ENCODE results near the gene INTS7. TPM values are rescaled to one million over a fixed set of nuclear protein-coding genes. Genes with fewer than 3 reads are reported as not detected.

The INTS7 gene
- total and polyA plus RNA-seq, 2 donors from 2014 or later: 5.1 to 9.8 TPM

DNA sequence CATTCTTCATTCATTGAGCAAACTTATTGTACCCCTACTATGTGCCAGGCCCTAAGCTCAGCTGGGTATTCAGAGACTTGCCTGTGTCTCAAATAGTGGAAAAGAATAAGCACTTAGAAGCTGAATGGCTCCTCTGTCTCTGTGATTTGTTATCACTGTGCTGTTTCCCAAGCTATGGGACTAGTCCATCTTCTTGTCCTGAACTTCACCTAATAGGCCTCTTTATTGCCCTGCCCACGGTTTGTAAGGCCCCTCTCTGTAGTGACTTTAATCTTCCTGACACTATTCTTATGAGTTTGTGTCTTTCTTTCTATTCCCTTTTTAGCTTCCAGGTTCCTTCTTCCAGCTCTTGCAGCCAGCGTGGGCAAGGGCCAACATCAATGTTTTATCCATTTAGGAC, 119.4 kb downstream of the INTS7 start:
- Histone ChIP-seq H3K27ac (ENCODE audit: low read depth in 2 of 2, low read length in 2 of 2) (no peak overlapping the region), H3K4me3 (ENCODE audit: low read length in 3 of 3) (no peak overlapping the region), H3K27me3 (ENCODE audit: control insufficient read depth, insufficient read depth, low read length) (no peaks in the 10 kb centered on the region), H3K9me3 (ENCODE audit: control insufficient read depth in 2 of 3, insufficient read depth in 1 of 3, low read length in 3 of 3) (no peaks in the 10 kb centered on the region), H3K36me3 (ENCODE audit: control insufficient read depth in 2 of 3, insufficient read depth in 3 of 3, low read length in 3 of 3) (no peaks in the 10 kb centered on the region), H3K4me1 (ENCODE audit: control insufficient read depth in 2 of 3, insufficient read depth in 2 of 3, low read depth in 1 of 3, low read length in 3 of 3) (peaks cover 0 to 7% (median 4%) of the 10 kb centered on the region in 3 donors), H3K9ac (ENCODE audit: low read length in 3 of 3) (no peak overlapping the region)
- intact Hi-C loops (cut with DNase I): no loop called here
- FAIRE-seq (no peak), DNase-seq (no peak)
- TF ChIP-seq, protein P1, sequence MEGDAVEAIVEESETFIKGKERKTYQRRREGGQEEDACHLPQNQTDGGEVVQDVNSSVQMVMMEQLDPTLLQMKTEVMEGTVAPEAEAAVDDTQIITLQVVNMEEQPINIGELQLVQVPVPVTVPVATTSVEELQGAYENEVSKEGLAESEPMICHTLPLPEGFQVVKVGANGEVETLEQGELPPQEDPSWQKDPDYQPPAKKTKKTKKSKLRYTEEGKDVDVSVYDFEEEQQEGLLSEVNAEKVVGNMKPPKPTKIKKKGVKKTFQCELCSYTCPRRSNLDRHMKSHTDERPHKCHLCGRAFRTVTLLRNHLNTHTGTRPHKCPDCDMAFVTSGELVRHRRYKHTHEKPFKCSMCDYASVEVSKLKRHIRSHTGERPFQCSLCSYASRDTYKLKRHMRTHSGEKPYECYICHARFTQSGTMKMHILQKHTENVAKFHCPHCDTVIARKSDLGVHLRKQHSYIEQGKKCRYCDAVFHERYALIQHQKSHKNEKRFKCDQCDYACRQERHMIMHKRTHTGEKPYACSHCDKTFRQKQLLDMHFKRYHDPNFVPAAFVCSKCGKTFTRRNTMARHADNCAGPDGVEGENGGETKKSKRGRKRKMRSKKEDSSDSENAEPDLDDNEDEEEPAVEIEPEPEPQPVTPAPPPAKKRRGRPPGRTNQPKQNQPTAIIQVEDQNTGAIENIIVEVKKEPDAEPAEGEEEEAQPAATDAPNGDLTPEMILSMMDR (IDR thresholded peaks at IDR 0.05; ENCODE audit: borderline replicate concordance, extremely low read depth, insufficient read depth): no peak

DNA sequence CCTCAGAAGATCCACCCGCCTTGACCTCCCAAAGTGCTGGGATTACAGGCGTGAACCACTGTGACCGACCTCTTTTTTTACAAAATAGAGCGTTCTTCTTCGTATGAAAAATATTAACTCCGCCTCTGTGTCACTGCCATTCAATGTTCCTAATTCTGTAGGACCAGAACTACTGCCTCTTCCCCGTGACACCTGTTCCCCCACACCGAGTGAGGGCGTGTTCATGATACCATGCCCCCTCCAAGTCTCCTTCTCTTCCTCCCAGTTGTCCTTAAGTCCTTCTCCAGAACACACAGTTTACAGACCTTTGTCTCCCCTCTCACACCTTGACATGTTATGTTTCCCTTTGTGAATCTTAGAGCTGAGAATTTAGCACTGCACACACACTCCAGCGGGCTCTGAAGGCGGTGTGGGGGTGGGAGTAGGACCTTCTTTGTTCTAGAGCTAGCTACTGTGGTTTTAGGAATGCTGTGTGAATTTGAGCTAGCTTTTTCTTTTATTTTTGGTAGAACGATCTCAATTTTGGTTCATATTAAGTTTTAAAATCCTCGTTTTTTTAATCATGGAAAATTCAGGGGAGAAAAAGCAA, 122.4 kb downstream of the INTS7 start:
- DNase-seq (no peak), FAIRE-seq (no peak)
- Histone ChIP-seq H3K27ac (ENCODE audit: low read depth in 2 of 2, low read length in 2 of 2) (no peak overlapping the region), H3K36me3 (ENCODE audit: control insufficient read depth in 2 of 3, insufficient read depth in 3 of 3, low read length in 3 of 3) (no peaks in the 10 kb centered on the region), H3K27me3 (ENCODE audit: control insufficient read depth, insufficient read depth, low read length) (no peaks in the 10 kb centered on the region), H3K9me3 (ENCODE audit: control insufficient read depth in 2 of 3, insufficient read depth in 1 of 3, low read length in 3 of 3) (no peaks in the 10 kb centered on the region), H3K4me3 (ENCODE audit: low read length in 3 of 3) (no peak overlapping the region), H3K9ac (ENCODE audit: low read length in 3 of 3) (no peak overlapping the region), H3K4me1 (ENCODE audit: control insufficient read depth in 2 of 3, insufficient read depth in 2 of 3, low read depth in 1 of 3, low read length in 3 of 3) (peaks cover 0 to 8% (median 4%) of the 10 kb centered on the region in 3 donors)
- TF ChIP-seq, protein P1 (IDR thresholded peaks at IDR 0.05; ENCODE audit: borderline replicate concordance, extremely low read depth, insufficient read depth): no peak
- intact Hi-C loops (cut with DNase I): no loop called here

DNA sequence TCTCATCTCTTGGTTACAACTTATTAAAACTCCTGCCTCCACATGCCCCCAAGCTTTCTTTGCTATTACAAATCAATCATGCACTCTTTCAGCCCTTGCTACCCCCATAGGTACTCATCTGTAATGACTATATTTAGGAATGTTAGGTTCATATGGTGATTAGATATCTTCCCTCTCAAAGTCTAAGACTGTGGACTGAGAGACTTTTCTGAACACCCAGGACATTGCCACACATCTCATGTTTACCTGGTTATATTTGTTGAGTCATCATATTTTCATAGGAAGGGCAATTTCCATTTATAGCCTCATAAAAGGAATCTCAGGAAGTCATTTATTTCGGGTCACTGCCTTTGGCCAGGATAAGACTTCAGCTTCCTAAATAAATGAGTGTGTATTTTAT, 123.3 kb downstream of the INTS7 start:
- Histone ChIP-seq H3K4me3 (ENCODE audit: low read length in 3 of 3) (no peak overlapping the region), H3K4me1 (ENCODE audit: control insufficient read depth in 2 of 3, insufficient read depth in 2 of 3, low read depth in 1 of 3, low read length in 3 of 3) (peaks cover 0 to 4% (median 0%) of the 10 kb centered on the region in 3 donors), H3K9me3 (ENCODE audit: control insufficient read depth in 2 of 3, insufficient read depth in 1 of 3, low read length in 3 of 3) (no peaks in the 10 kb centered on the region), H3K36me3 (ENCODE audit: control insufficient read depth in 2 of 3, insufficient read depth in 3 of 3, low read length in 3 of 3) (no peaks in the 10 kb centered on the region), H3K9ac (ENCODE audit: low read length in 3 of 3) (no peak overlapping the region), H3K27me3 (ENCODE audit: control insufficient read depth, insufficient read depth, low read length) (no peaks in the 10 kb centered on the region), H3K27ac (ENCODE audit: low read depth in 2 of 2, low read length in 2 of 2) (no peak overlapping the region)
- no peak for FAIRE-seq
- intact Hi-C loops (cut with DNase I): no loop called here
- DNase-seq: no peak
- TF ChIP-seq, protein P1 (IDR thresholded peaks at IDR 0.05; ENCODE audit: borderline replicate concordance, extremely low read depth, insufficient read depth): no peak

All from kidney (tissue), 14 donors.